HG03558 (cell line): ENCODE data around the gene RAB11FIP3.
"Not testable (repeated sequence)": the region's sequence is repeated elsewhere in the genome, so short reads cannot be mapped to it uniquely, and the experiment has no call there.

Experiments
- ATAC-seq: cut with Tn5 transposase; IDR thresholded peaks from one replicate; pipeline ENCODE4 v1.9.1; 2021; ENCODE audit warnings: moderate number of reproducible peaks; ENCODE audit not compliant: unreplicated experiment; ENCODE audit errors: extremely low read depth

Gene RAB11FIP3

DNA sequence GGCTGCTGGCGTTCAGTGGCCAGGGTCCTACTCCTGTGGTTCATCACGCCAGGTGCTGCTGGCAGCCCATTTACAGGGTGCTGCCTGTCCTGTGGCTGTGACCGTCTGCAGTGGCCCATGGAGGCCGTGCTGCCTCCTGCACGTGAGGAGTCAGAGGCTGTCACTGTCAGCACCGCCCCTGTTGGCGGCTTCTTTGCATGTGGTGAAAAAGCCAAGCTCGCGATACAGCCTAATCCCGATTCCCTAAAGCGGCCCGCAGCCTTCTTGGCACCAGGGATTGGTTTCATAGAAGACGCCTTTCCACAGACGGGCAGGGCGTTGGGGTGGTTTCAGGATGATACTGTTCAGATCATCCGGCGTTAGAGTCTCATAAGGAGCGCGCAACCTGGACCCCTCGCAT lies 35.3 kb downstream of the RAB11FIP3 start:
- ATAC-seq: no peak

DNA sequence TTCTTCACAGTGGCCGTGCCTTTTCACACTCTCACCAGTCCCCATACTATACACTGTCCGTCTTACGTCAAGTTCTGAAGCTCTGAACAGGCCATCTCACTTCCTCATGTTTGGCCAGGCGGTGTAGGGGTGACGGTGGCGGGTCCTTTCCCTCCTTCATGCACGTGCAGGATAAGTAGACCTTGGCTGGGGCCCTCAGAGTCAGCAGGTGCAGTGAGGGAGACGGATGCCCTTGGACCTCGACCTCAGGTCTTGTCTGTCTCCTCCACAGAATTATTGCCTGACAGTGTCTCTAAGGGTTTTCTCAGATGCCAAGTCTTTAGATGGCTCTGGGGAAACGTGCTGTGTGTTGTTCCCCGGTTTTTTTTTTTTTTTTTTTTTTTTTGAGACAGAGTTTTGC lies 37.6 kb downstream of the RAB11FIP3 start:
- no peak for ATAC-seq

DNA sequence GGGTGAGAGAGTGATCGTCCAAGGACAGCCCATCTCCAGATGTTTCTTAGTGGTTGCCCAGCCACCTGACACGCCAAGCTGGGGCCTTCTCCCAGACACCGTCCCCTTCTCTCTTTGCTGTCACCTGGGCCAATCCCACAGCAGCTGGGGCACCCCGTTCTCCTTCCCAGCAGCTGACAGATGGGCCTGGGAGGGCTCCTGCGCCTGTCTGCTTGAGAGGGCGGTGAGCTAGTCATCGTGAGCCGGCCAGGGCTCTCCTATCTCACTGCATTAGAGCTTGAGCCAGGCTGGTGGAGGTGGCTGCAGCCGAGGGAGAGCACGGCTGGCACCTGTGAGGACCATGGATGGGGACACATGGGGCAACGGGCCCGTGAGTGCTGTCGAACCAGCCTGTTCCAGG lies 41.2 kb downstream of the RAB11FIP3 start:
- no peak for ATAC-seq

DNA sequence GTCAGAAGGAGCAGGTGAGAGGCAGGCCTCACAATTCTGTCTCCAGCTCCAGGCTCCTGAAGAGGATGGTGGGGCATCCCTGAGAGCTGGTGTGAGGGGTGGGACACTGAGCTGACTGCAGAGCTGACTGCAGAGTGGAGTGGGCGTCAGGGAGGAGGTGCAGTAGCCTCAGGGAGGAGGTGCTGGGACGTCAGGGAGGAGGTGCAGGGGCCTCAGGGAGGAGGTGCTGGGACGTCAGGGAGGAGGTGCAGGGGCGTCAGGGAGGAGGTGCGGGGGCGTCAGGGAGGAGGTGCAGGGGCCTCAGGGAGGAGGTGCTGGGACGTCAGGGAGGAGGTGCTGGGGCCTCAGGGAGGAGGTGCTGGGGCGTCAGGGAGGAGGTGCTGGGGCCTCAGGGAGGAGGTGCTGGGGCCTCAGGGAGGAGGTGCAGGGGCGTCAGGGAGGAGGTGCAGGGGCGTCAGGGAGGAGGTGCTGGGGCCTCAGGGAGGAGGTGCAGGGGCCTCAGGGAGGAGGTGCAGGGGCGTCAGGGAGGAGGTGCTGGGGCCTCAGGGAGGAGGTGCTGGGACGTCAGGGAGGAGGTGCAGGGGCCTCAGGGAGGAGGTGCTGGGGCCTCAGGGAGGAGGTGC lies 41.9 kb downstream of the RAB11FIP3 start:
- ATAC-seq: not testable (repeated sequence)

DNA sequence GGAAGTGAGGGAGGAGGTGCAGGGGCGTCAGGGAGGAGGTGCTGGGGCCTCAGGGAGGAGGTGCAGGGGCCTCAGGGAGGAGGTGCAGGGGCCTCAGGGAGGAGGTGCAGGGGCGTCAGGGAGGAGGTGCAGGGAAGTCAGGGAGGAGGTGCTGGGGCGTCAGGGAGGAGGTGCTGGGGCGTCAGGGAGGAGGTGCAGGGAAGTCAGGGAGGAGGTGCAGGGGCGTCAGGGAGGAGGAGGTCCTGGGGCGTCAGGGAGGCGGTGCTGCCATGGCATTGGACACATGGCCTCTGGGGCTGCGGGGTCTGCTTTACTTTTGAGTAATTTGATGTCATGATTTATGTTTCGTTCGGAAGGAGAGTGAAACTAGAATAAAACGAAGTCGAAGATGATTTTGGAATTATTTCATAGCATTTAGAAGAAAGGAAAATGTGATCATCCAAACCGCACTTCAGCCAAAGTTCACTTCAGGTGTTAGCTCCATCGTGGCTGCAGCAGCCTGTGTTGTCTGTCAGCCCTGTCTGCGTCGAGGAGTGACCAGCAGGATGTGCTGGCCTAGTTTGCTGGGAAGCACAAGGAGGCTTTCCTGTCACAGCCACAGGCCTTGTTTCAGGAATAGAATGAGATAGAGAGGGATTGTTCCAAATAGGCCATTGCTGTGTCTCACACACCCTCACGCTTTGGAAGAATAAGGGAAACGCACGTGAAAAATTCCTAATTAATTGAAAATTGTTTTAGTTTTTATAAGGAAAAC lies 42.8 kb downstream of the RAB11FIP3 start:
- ATAC-seq: no peak

DNA sequence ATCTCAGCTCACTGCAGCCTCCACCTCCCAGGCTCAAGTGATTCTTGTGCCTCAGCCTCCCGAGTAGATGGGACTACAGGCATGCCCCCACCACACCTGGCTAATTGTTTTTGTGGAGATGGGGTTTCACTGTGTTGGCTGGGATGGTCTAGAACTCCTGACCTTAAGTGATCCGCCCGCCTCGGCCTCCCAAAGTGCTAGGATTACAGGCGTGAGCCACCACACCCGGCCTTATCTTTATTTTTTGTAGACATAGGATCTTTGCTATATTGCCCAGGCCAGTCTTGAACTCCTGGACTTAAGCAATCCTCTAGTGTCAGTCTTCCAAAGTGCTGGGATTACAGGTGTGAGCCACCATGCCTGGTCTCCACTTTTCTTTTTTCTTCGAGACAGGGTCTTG lies 44.0 kb downstream of the RAB11FIP3 start:
- not testable (repeated sequence) for ATAC-seq

DNA sequence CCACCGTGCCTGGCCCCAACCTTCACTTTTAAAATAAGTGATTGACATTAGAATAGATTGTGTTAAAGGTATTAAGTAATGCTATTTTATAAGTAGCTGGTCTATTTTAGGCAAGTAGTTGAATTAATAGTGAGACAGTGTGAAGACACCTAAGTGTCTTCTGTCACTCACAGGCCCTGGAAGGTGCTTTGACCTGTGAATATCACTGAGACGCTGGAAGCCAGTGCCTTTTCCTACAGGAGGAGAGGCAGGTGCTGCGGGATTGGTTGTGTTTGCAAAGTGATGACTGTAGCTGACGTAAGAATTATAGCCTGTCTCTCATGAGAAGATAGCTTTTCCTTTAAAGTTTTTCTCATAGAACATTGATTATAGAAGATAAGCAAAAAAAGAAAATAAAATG lies 45.0 kb downstream of the RAB11FIP3 start:
- no peak for ATAC-seq

DNA sequence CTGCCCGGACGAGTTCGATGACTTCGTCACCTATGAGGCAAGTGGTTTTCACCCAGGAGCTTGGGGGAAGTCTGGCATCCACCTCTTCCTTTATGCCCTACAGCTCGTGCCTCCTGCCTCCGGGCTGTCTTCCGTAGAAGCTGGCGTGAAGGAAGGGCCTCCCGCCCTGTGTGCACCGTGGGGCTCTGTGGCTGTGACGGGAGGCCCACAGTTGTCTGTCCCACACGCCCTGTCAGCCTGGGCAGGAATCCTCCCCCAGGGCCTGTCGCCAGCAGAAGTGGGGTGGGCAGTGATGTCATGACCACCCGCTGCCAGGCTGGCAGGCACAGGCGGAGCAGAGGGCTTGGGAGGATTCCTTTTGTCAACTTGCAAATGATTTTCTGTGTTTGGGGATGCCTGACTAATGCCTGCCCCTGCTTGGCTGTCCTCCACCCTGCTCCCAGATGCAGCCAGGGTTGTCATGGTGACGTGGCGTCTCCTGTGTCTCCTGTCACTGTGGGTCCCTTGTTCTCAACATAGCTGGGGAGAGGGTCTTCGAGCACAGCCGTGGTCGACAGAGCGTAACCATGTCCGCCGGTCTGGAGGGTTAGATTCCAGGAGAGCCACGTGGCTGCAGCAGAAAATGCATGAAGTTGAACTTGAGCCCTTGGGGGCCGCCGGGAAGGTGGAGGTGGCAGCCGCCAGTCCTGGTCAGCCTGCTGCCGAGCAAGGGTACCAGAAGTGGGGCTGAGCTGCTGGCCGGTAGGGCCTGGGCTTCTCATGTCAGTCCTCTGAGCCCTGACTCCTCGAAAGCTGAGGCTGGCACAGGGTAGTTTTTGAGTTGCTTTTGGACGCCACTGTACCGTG lies 46.1 kb downstream of the RAB11FIP3 start:
- no peak for ATAC-seq

DNA sequence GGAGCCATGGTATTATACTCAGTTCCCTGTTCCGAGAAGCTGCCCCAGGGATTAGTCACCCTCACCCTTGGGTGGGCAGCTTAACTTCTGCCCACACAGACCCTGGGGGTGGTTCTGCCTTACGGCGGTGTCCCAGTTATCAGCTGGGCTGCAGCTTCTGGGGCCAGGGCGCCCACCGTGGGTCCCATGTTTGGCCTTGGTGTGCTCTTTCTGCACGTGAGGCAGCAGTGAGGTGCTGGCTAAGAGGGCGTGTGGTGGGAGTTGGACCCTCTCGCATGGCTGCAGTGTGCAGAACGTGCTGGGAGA lies 46.7 kb downstream of the RAB11FIP3 start:
- no peak for ATAC-seq

DNA sequence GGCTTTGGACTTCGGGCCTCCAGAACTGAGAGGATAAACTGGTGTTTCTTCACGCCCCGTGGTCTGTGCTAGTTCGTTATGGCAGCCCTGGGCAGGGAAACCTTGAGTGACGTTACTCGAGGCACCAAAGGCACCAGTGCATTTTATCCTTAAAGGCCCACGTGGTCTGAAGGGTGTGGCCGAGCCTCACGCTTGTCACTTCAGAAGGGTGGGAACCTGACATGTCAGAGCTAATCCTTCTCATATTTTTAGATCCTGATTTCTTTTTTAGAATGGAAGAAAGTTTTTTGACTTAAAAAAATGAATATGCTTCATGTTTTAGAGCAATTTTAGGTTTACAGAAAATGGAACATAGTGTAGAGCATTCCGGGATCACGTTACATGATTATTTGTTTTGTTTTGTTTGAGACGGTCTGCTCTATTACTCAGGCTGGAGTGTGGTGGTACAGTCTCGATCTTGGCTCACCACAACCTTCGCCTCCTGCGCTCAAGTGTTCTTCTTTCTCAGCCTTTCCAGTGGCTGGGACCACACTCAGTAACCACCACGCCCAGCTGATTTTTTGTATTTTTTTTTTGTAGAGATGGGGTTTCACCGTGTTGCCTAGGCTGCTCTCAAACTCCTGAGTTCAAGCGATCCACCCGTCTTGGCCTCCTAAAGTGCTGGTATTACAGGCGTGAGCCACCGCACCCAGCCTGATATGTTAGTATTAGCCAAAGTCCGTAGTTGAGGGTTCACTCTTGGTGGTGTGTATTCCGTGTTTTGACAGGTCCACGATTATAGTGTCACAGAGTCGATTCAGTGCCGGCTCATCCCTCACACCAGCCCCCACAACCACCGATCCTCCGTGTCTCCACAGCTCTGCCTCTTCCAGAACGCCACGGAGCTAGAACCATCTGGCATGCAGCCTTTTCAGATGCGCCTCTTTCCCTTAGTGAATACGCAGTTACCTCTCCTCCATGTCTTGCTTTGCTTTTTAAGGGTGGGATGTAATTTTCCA lies 47.9 kb downstream of the RAB11FIP3 start:
- ATAC-seq: no peak

DNA sequence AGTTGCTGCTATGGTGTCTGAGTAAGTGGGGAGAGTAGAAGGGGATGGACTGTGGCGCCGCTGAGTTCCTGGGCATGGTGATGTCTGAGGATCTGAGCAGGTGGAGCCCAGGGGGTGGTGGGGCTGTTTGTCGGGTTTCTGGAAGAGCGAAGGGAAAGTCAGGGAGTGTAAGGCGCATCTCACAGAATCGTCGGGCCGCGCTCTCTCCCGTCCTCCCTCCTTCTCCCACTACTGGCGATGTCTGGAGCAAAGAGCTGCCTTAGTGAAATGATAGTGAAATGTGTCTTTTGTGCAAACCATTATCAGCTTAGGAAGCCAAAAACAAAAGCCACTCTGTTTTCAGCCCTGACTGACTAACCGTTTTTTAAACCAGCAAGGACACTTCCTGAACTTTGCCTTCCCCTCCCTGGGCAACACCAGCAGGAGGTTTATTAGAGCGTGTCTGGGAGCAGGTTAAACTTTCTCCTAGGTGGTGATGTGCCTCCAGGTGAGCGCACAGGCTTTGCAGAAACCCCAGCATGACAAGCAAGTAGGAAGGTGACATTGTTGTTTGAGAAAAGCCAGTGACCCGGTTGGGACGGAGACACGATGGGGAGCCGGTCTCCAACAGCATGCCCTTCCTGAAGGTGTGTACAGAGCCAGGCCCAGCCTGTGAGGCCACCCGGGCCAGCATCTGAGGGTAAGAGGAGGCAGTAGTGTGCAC lies 49.1 kb downstream of the RAB11FIP3 start:
- no peak for ATAC-seq

DNA sequence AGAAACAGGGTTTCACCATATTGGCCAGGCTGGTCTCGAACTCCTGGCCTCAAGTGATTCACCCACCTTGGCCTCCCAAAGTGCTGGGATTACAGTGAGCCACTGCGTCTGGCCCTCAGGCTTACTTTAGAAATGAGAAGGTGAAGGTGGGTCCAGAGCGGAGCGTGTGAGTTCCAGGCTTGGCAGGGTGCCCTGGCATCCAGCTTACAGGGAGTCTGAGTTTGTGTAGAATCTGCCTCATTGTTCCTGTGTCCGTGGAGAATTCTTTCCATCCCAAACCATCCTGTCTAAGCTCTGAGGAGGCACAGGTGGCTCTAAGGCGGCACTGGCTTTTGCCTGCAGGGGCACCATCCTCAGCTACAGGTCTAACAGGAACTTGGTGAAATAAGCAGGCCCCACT lies 50.6 kb downstream of the RAB11FIP3 start:
- ATAC-seq: no peak

DNA sequence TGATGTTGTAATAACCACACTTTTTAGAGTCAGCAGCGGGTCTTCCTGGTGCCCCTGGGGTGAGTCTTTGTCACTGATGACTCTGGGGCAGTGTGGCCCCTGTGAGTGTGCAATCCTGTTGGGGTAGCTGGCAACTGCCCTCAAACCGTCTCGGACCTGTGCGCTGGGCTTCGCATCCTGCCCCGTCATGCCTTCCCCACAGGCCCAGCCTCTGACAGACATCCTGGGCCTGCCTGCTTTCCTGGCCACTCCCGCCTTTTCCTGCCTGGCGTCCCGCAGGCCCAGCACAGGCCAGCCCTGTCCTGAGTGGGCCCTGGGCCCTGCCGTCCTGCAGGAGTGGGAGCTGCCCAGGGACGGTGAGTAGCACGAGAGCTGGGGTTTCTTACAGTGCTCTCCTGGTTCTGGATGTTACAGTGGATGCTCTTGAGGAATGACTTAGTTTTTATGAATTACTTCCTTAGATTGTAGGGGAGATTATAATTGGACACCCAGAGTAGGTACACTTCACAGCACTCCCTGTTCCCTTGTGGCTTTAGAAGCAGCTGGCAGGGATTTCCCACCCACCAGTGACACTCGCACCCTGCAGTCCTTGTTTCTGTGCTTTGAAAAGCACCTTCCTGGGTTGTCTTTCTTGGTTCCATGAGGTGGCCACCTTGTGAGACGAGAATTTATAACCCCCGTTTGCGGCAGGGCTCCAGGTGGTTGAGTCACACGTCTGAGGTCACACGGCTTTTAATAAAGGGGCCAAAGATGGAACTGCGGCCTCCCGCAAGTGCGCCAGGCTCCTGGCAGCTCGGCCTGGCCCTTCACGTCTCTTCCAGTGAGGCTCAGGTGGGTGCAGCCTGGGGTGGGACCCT lies 52.1 kb downstream of the RAB11FIP3 start:
- ATAC-seq: no peak

DNA sequence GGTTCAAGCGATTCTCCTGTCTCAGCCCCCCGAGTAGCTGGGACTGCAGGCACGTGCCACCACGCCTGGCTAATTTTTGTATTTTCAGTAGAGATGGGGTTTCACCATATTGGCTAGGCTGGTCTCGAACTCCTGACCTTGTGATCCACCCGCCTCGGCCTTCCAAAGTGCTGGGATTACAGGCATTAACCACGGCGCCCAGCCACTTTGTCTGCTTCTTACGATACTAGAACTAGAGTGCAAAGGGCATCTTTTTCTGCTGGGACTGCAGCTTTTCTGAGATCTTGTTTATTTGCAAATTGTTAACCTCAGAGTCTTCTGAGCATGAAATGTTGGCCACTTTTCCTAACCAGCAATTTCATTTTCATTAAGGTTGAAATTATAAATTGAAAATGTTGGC lies 52.8 kb downstream of the RAB11FIP3 start:
- ATAC-seq: not testable (repeated sequence)

DNA sequence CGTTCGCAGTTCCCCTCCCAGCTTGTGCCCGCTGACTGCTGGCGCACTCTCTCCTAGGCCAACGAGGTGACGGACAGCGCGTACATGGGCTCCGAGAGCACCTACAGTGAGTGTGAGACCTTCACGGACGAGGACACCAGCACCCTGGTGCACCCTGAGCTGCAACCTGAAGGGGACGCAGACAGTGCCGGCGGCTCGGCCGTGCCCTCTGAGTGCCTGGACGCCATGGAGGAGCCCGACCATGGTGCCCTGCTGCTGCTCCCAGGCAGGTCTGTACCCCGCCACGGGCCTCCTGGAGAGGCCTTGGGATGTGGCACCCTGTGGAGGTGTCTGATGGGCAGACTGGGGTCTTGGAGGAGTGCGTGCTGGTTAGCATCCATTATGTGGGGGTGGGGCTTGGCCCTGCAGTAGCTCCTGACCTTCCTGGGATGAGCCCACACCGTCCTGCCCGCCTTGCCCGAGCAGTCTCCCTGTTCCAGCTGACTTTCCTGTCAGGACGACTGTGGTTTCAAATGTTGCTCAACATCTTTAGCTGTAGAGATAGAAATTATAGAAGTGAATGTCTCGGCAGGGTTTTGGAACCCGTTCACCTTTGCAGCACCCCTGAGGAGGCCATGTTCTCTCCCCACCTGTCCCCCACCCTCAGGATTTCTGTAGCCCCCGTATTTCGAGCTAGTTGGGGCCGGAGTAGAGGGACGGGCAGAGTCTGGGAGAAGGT lies 57.2 kb downstream of the RAB11FIP3 start:
- ATAC-seq: no peak

DNA sequence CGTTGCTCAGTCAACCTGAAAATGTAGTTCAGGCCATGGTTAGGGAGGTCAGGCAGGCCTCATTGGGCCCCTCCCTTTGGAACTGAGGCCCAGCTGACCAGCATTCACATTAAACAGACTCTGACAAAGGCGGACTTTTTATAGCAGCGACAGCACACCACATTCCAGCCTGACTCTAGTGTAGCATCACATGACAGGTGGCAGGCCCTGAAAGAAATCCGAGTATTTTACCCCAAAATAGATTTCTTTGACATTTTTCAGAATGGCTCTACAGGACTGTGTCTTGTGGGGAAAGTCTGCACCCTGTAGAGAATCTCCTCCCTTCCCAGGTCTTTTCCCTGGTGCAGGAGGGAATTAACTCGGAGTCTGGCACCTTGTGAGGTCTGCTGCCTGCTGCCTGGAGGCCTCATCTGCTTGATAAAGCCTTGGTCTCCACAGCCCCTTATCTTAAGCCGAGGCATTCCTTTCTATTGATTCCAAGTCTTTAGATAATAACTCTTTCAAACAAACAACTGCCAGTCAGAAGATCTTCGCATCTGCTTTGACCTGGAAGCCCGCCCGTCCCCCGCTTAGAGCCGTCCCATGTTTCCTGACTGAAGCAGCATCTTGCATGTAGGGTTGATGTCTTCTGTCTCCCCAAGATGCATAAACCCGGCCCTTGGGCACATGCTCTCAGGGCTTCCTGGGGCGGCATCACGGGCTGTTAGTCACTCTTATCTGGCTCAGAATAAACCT lies 58.1 kb downstream of the RAB11FIP3 start:
- no peak for ATAC-seq

DNA sequence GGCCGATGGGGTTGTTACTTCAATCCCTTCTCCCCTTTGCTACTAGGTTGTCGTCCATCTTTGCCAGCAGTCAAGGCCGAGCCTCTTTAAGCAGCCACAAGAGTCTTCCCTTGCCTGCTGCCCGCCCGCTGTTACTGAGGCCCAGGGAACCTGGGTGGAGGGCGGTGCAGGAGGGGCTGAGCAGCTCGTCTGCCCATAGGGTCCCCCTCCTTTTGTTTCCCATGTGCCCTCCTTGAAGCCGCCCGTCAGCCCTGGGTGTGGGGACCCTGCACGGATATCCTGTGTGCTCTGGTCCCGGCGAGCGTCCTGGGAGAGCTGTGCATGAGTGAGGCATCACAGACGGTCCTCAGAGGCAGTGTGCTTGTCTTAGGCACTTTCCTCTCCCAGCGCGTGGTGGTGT lies 64.2 kb downstream of the RAB11FIP3 start:
- ATAC-seq: no peak
